GM18526 (cell line): Measurements from ENCODE around the gene GLA.

ENCODE experiments used
- POLR2A ChIP-seq: IDR thresholded peaks from 3 replicates; pipeline ENCODE4 v1.6.1; 2011; ENCODE audit not compliant: insufficient read length; ENCODE audit errors: extremely low read depth

GLA gene

DNA sequence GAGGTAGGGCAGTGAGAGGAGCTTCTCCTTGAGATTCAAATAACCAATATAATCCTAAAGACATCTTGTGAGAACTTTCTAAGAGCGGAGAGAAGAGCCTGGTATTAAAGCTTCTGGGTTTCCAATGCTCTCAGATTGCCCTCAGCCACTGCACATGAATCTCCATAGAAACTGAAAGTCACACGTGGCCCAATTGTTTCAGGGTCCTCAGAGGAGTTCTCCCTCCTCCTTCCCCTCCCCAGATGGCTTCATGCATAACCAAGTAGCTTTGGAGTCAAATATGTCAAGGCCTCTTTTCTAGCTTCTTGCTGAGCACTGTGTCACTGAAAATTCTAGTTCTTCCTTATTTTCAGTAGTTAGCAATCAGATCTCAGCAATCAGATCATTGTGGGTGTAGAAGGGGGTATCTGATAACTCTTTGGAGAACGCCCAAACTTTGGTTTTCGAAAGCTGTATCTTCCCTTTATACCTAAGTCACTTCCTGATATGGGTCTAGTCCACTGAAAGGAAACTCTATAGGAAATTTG lies 24.0 kb downstream of the GLA start:
- TF ChIP-seq POLR2A: no peak

DNA sequence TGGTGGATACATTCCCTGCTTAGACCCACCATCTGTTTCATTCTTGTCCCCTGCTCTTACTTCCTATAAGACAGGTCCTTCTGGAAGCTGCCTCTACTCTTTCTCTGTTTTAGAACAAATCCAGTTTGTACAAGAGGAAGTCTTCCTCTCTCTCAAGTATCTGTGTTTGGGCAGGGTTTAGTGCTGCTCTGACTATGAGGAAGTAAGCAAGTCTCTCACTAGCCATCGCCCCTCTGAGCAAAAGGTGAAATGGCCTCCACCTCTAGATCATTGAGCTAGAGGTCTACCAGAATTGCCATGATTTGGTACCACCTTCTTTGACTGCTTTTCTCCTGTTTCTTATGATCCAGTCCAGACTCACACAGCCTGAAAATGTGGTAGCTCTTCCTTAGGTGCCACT lies 30.2 kb downstream of the GLA start:
- no peak for TF ChIP-seq POLR2A

DNA sequence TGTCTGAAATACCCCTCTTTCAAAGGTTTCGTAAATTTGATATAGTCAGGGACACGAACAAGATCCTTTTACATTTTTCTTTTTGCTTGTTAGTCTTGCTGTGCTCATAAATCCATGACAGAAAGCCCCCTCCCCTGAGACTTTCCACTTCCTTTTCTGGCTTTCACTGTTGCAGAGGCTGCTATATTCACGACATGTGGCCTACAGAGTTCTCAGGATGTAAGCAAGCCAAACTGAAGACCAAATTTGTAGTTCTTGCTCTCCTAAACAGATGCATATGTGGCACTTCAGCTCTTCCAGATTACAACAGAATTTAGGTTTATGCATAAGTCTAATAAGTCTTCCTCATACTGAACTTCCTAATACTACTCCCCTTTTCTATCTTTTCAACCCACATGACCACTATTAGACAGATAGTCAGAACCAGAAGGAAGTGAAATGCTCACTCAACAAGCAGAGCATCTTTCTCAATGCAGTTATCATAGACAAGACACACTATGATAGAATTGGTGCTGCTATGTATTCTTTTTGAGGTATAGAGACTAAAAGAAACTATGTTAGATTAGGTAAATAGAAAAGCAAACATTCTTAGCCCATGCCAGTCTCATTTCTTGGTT lies 36.7 kb downstream of the GLA start:
- no peak for TF ChIP-seq POLR2A

DNA sequence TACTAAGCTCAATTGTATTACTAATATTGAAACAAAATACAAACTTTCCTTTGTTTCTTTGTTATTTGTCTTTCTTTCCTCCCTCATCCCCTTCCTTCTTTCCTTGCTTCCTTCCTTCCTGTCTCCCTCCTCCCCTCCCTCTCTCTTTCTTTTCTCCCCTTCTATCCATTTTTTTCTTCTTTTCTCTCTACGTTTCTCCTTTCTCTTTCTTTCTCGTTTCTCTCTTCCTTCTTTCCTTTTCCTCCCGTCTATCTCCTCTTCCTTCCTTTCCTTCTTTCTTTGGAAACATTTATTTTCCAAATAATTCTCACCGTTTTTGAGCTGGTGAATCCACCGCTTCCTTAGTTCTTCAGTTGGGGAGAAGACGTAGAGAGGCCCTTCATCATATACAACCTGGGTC lies 38.0 kb downstream of the GLA start:
- no peak for TF ChIP-seq POLR2A

DNA sequence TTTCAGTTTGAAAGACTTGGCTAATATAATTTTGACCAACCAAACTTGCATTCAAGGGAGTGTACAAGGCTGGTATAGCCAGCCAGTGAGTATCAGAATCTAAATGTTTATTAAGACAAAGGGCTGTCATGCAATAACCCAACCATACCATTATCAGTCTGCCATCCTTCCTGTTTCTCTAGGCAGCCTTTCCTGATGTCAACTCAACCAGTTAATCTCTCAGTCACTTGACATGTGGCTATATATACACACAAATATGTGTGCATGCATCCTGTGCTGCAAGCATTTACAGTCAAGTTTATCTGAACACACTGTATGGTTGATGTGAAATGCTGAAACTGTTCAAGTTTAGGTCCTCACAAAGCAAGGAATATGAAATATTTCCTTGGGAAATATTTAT lies 38.9 kb downstream of the GLA start:
- no peak for TF ChIP-seq POLR2A

DNA sequence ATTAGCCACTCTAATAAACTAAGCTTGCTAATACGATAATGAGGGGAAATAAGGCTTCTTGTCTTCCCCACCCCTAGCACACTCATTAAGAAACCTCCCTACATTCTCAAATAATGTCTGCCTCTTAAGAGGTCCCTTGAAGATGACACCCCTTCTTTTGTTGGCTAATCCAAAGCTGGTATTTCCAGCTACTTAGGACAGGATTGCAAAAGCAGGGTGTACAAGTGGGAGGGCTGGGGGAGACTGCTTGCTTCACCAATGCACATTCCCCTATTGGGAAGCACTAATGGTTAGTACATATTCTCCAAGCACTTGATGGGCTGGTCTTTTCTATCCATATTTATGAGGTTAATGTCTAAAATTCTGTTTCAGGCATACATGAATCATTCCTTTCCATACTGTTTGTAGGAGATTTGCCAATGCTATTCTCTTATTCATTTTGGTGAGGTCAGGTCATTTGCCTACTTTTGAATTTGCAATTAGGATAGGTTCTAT lies 42.4 kb downstream of the GLA start:
- no peak for TF ChIP-seq POLR2A

DNA sequence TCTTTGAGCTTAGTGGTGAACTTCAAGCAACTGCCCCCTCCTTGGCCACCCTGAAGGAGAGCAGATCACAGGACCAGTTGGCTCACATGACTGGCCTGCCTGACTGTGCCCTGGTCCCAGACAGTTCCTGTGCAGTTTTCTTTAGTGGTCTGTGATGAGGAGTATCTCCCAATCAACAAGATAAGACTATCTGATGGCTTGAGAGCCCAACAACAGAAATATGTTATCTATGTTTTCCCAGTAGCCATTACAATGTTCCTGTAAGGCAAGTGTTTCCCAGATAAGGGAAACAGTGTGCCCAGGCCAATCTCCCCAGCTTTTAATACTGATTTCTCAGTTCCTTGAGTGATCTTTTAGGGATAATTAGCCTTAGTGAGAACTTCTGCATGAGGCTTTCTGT lies 45.0 kb downstream of the GLA start:
- TF ChIP-seq POLR2A: no peak

DNA sequence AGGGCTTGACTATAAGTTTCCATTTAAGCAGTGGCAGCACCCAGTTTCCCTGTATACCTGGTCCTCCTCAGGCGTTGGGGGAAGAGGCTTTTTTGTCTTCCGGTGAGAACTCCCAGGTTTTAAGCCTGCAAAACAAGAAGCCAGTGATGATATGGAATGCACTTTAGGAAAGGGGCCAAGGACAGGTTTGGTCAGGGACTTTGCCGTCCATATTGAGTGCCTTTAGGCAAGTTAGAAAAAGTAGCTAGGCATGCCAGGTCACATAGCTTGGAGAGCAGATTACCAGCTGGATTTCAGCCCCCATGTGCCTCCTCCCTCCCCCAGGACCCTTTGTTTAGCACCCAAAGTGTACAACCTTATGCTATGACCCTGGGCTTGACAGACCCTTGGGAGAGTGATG lies 45.6 kb downstream of the GLA start:
- no peak for TF ChIP-seq POLR2A

DNA sequence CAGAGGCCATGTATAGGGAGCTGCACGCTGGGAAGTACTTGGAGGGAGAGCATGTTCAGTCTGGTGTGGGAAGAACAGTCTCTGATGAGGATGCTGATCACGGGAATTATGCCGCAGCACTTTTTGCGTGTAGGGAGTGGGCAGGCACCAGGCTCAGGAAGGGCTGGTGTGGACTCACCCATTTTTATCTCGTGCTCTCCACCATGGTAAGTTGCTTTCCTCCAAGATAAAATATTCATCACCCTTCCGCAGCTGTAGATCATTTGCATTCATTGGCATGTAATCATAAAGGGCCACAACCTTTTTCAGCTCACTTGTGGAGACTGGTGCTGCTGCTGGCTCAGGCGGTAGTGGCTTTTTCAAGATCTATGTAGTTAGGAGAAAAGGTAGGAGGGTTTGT lies 47.3 kb downstream of the GLA start:
- no peak for TF ChIP-seq POLR2A

DNA sequence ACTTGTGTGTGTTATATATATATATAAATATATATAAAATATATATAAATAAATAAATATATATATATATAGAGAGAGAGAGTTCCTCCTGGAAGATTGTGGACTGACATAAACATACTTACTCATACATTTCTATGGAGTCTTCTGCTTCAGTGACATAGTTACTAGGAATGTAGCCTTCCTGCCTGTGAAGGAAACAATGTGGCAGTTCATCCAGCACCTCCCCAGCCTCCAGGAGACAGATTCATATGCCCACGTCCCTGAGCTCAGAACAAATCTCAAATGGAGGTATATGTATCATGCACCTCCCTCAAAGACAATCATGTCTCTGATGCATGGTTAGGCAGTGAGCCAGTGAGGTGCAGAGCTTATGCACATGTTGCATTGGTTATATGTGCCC lies 47.8 kb downstream of the GLA start:
- no peak for TF ChIP-seq POLR2A

DNA sequence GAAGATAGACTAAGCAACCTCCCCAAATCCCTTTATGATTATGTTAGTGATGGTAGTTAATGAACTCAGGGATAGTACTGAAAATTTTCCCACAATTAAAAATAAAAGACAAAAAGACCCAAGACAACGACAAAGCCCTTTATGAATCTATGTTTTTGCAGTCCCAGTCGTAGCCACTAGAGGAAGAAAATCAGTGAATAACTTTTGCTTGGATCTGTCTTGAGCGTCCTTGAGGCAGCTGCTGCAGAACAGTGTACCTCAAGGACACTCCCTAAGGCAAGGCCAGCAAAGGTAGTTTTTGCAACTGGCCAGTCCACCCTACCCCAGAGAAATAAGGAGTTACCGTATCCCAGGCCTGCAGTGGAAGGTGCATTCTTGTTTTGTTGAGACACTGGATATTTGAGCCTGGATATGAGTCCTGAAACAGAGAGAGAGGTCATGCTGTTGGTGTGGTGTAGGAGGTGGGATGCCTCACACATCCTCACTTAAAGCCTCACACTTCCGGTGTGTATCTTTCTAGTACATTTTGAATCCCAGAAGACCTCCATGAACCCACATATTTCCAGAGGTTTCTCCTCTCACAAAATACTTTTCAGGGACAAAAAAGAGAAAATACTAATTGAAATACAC lies 50.4 kb downstream of the GLA start:
- no peak for TF ChIP-seq POLR2A

DNA sequence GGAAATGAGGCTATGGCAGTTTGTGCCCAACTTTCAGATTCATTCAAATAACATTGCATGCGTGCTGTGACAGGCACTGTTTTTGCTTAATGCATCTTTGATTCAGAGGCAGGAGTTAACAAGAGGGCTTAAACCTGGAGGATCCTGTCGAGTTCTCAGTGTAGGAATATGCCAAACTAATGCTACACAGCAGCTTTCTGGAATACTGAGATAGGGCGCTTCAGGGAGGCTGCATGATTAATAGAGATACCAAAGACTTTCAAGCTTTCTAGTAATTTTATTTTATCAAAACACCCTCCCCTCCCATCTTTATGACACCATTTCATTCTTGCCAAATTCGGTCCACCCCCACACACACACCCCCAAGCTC lies 58.5 kb downstream of the GLA start:
- no peak for TF ChIP-seq POLR2A

DNA sequence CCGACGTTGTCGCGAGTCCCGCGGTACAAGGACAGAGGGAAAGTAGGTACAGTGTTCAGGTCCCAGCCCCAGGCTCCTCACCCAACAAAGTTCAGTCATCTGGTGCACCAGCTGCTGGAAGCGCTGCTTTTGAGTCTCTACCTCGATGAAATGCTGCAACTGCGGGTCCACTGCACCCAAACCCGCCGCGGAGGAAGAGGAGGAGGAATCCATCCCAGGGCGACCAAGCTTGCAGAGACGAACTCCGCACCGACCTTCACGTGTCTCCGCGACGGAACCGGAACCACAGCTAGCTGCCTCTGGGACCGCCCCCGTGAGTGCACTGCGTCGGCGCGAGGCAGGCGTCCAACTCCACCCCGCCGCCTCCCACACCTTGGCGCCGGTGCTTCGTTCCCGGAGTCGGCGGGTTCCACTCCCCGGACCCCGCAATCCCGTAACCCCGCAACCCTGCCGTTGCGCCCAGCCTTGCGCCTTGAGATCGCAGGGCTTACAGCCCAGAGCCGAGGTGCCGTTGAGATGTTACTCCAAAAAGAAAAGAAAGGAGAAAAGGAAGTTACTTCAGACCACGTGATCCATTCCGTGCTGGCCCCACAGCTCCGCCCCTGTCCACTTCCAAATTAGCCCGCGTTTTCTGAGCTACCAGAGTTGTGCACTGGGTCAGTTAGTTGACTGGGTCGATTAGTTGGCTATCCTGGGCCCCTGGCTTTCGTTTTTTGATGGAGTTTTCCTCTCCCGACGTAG lies 59.1 kb downstream of the GLA start, which contains the start of gene TIMM8A:
Gene TIMM8A, minus strand, starts transcription at position 291 of the 741 bp plus-strand sequence. Its CDS starts 78 bp downstream, at position 213.
- TF ChIP-seq POLR2A: peak; percentile 67

DNA sequence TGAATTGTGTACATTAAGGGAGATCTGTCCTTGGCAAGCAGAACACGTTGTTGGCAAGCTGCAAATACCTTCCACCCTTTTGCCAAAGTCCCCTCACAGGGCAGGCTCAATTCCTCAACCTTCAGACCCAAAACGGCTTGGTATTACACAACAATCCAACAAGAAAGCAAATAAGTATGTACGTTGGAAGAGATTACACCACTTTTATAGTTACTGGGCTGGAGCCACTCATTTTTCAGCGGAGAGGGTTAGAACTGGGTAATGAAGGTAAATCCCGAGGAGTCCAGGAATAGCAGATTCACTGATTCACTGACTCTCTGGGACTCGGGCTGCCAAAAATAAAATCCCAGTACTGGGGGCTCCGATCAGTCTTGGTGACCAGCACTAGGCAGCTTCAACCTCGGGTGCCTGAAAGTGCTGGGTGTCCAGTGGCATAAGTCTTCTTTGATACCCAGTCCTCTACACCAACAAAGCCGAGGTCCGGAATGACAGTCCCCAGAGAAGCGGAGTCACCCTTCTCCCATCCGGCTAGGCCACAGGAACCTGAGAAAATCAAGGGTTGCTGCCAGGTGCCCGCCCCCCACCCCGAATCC lies 59.8 kb downstream of the GLA start:
- TF ChIP-seq POLR2A: no peak
